Measurements from ENCODE around the gene LRRC26. TPM values are rescaled to one million over a fixed set of nuclear protein-coding genes. Genes with fewer than 3 reads are reported as not detected.

Gene LRRC26
- total RNA-seq, 1 donor = not detected

GRCh38 chr9:137217276-137218211 lies 47.7 kb upstream of the LRRC26 start:
- Histone ChIP-seq H3K27me3 (ENCODE audit: insufficient read depth, low read length) (no peaks in the 10 kb centered on the region), H3K4me2 (ENCODE audit: insufficient read depth, low read length) (no peak overlapping the region), H3K36me3 (ENCODE audit: insufficient read depth, low read length) (no peaks in the 10 kb centered on the region), H3K4me1 (ENCODE audit: insufficient read depth, low read length) (peaks cover 15% of the 10 kb centered on the region), H3K4me3 (ENCODE audit: insufficient read depth, low read length) (no peak overlapping the region), H3K27ac (ENCODE audit: low read depth, low read length) (no peak overlapping the region), H2AFZ (ENCODE audit: low read length) (no peak overlapping the region), H3K9me3 (ENCODE audit: low read depth, low read length) (no peaks in the 10 kb centered on the region), H4K20me1 (ENCODE audit: insufficient read depth, low read length) (no peaks in the 10 kb centered on the region), H3K79me2 (ENCODE audit: insufficient read depth, low read length) (no peaks in the 10 kb centered on the region)
- no peak for DNase-seq (ENCODE audit: insufficient read length, low spot score, missing footprints)
- no peak for TF ChIP-seq CTCF (IDR thresholded peaks at IDR 0.05; ENCODE audit: extremely low read depth, low read depth, low read length)

GRCh38 chr9:137216188-137216965 lies 46.5 kb upstream of the LRRC26 start:
- H3K36me3 ChIP-seq (ENCODE audit: insufficient read depth, low read length) = no peaks in the 10 kb centered on the region
- no peak for TF ChIP-seq CTCF (IDR thresholded peaks at IDR 0.05; ENCODE audit: extremely low read depth, low read depth, low read length)
- no peak overlapping the region for H2AFZ ChIP-seq (ENCODE audit: low read length)
- no peaks in the 10 kb centered on the region for H3K9me3 ChIP-seq (ENCODE audit: low read depth, low read length)
- H4K20me1 ChIP-seq (ENCODE audit: insufficient read depth, low read length) = no peaks in the 10 kb centered on the region
- H3K4me2 ChIP-seq (ENCODE audit: insufficient read depth, low read length) = no peak overlapping the region
- no peaks in the 10 kb centered on the region for H3K79me2 ChIP-seq (ENCODE audit: insufficient read depth, low read length)
- H3K27ac ChIP-seq (ENCODE audit: low read depth, low read length) = no peak overlapping the region
- H3K4me1 ChIP-seq (ENCODE audit: insufficient read depth, low read length) = peaks cover 15% of the 10 kb centered on the region
- no peaks in the 10 kb centered on the region for H3K27me3 ChIP-seq (ENCODE audit: insufficient read depth, low read length)
- no peak overlapping the region for H3K4me3 ChIP-seq (ENCODE audit: insufficient read depth, low read length)
- no peak for DNase-seq (ENCODE audit: insufficient read length, low spot score, missing footprints)

DNA sequence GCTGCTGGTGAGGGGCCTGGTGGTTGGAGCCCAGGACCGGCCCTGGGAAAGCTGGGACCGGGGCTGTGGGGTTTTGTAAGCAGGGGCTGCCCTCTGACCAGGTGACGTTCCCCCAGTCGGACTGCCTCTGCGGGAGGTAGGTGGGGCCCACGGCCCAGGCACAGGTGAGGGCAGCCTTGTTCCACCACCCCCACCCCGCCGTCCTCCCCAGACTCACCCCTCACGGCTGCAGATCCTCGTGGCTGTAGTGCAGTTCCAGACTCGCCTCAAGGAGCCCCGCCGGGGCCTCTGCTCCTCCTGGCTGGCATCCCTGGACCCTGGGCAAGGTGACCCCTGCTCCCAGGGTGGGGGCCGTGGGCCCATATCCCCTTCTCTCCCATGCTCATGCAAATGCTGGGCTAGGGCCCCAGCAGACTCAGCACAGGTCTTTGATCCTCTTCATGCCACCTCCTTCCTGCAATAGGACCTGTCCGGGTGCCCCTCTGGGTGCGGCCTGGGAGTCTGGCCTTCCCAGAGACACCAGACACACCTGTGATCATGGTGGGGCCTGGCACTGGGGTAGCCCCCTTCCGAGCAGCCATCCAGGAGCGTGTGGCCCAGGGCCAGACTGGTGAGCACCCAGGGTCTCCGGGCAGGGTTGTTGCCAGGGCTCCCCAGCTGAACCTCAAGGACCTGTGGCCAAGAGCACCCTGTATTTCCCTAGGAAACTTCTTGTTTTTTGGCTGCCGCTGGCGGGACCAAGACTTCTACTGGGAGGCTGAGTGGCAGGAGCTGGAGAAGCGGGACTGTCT lies 45.5 kb upstream of the LRRC26 start:
- Histone ChIP-seq H3K27me3 (ENCODE audit: insufficient read depth, low read length) (no peaks in the 10 kb centered on the region), H3K9me3 (ENCODE audit: low read depth, low read length) (no peaks in the 10 kb centered on the region), H3K79me2 (ENCODE audit: insufficient read depth, low read length) (no peaks in the 10 kb centered on the region), H2AFZ (ENCODE audit: low read length) (no peak overlapping the region), H3K36me3 (ENCODE audit: insufficient read depth, low read length) (no peaks in the 10 kb centered on the region), H4K20me1 (ENCODE audit: insufficient read depth, low read length) (no peaks in the 10 kb centered on the region), H3K4me3 (ENCODE audit: insufficient read depth, low read length) (no peak overlapping the region), H3K4me1 (ENCODE audit: insufficient read depth, low read length) (peaks cover 15% of the 10 kb centered on the region), H3K4me2 (ENCODE audit: insufficient read depth, low read length) (no peak overlapping the region), H3K27ac (ENCODE audit: low read depth, low read length) (no peak overlapping the region)
- no peak for DNase-seq (ENCODE audit: insufficient read length, low spot score, missing footprints)
- TF ChIP-seq CTCF (IDR thresholded peaks at IDR 0.05; ENCODE audit: extremely low read depth, low read depth, low read length) = no peak
